Brain pericyte (primary cell): Measurements from ENCODE around the gene PRKG1.
"Not testable (repeated sequence)": the region's sequence is repeated elsewhere in the genome, so short reads cannot be mapped to it uniquely, and the experiment has no call there.

Experiments used
- DNase-seq: peaks from one replicate; pipeline ENCODE4 v3.0.0-alpha.2; 2012; ENCODE audit warnings: low read depth, low spot score

PRKG1 gene

DNA sequence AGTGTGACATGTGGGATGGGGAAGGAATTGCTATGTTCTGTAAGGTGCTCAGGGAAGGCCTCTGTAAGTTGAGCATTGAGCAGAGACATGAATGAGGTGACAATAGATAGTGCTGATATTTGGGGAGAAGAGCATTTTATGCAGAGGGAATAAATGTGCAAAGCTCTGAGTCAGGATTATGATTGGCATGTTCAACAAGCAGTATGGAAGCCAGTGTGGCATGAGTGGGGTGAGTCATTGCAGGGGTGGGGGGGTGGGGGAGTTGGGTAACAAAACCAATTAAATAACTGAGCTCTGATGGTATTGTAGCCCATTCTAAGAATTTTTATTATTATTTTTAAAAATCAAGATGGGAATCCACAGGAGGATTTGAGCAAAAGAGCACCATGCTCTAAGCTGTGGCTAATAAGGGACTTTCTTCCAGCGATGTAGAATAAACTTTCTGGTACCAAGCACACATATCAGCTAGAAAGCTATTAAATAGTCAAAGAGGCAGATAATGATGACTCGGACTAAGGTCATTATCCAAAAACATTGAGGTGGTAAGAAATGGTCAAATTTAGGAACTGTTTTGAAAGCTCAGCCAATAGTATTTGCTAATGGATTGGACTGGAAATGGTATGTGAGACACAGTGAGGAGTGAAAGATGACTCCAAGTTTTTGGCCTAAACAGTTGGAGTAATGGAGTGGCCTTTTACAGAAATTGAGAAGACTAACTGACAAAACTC lies 96.4 kb downstream of the PRKG1 start:
- no peak for DNase-seq

DNA sequence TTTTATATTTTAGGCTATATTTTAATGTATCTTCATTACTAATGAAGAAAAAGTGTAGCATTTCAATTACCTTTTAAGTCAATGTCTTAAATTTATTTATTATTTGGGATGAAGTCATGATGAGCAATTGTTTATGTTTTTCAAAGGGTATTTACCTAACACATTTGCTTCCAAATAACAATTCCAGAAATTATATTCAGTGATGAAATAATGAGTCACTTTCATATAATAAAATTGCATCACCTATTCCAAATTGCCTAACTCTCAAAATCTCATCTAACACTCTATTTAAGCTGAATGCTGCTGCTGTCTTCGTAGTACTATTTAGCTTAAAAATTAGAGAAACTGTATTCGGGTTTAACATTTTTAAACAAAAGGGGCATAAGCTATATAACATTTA lies 97.7 kb downstream of the PRKG1 start:
- DNase-seq = no peak

DNA sequence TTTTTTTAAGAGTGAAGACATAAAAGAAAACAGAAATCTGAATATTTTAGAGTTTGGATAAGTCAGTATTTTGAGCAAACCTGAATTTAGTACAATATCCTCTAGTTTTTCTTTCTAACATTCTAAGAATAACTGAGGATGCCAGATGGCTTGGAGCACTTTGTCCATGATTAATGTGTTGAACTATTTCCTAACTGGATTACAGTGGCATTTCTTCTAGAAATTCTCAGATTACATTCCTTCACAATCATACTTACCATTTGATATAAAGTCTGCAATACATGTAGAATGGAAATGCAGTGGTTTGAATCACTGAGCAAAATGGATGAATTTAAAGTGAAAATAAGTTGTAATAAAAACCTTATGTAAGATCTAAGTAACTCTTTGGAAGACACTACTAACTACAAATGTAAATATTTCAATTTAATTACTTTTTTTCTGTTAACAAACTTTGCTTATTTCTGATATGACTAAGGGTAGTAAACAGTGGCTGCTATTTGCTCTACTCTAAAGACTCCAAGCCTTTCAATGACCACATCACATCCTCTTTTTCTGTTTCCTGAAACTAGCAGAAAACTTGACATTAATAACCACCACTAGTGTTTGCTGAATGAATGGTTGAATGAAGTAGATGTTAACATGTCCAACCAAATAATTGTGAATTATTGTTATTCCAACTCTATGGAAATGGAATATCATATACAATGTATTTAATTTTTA lies 102.8 kb downstream of the PRKG1 start:
- no peak for DNase-seq

DNA sequence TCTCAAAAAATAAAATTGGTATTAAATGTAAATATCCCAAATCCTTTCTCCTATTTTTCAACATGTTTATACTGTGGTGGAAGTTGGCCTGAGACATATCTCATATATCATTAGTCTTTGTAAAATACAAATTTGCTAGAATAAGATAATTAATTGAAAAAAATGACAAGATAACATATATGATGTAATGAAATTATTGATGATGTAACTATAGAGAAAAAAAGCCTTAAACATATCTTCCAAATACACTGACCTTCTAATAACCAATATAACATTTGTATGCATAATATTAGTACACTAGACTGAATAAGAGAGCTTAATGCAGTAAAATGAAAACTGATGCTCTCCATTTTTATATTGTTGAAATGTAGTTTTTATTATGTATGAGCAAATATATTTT lies 104.3 kb downstream of the PRKG1 start:
- no peak for DNase-seq

GRCh38 chr10:51180141-51180540 lies 105.9 kb downstream of the PRKG1 start:
- DNase-seq = no peak

DNA sequence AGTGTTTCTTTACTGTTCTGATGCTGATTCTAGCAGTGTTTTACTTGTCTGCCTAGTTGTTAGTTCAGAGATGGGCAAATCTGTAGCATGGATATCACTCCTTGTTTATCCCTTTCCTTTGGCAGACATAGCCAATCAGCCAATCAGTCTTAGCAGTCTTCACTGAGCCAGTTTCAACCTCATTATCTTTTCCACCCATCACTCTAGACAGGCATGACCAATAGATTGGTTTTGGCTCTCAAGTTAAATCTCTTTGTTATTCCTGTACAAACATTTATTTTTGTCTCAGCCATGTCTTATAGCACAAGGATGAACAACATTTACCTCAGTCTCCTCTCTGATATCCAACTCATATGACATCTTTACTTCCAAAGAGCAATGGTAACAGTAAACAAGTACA lies 109.5 kb downstream of the PRKG1 start:
- no peak for DNase-seq

DNA sequence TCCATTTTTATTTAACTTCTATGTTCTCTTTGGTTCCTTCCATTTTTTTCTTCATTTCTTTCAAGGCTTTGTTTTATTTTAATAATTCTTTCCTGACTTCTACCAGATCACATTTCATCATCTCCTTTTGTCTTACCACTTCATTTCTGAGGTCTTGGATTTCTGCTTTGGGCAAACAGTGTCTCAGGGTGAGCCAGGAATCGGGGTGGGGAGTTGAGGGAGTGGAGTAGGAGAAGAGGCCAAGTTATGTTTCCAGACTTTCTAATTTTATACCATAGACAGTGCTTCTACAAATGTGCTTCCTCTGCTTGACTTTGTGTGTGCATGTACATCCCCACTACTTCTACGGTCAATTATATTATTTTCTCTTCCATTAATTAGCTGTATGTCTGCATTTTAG lies 112.1 kb downstream of the PRKG1 start:
- no peak for DNase-seq

DNA sequence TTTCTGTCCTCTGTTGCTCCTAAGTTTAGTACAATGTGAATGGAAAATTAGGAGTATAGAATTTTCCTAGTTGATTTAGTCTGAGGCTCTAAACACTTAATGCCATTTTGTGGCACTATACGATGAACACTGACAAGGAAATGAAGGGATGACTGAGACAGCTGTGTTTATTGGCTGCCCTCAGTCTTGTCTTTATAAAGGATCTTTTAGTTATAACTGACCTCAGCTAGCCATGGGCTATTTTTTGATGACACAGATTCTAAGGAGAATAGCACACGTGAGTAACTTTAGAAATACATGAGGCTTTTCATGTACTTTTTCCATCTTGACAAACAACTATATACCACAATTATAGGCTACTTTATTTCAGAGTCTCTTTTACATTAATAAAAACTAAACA lies 113.7 kb downstream of the PRKG1 start:
- no peak for DNase-seq

DNA sequence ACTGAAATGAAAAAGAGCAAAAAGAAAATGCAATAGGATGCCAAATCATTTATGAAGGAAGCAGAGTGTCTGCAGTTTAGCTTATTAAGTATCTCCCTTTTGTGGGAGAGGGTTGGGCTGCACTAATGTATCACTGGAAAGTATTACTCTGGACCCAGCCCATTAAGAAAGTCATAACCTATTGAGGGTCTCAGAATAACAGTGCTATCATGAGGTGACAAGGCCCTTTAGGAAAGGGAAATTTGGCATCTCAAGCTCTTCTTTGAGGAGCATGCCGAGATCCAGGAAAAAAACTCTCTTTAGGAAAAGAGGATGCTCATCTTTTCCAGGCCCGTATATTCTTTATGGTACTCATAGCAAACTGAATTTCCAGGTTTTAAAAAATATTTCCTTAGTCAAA lies 114.6 kb downstream of the PRKG1 start:
- no peak for DNase-seq

- no peak for DNase-seq
Measured at GRCh38 chr10:51196508-51197175, 122.4 kb downstream of the PRKG1 start.

GRCh38 chr10:51198170-51198569 lies 123.9 kb downstream of the PRKG1 start:
- no peak for DNase-seq

DNA sequence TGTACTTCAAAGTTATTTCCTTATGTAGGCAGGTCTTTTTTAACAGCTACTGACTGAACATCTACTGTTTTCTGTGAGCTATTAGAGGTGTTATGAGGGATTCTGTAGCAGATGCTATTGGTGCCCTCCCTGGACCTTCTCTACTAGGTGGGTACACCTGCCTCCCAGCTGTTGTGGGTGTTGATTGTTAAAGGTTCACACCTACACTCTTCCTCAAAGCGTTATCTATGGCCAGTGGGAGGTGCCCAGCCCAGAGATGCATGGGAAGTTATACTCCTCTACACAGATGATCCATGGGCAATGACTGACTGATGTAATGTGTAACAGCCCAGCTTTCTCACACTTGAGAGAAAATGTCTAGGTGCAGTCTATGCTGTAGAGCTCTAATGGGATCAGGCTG lies 127.7 kb downstream of the PRKG1 start:
- DNase-seq = no peak

- DNase-seq = no peak
Measured at GRCh38 chr10:51203359-51203758, 129.1 kb downstream of the PRKG1 start.

DNA sequence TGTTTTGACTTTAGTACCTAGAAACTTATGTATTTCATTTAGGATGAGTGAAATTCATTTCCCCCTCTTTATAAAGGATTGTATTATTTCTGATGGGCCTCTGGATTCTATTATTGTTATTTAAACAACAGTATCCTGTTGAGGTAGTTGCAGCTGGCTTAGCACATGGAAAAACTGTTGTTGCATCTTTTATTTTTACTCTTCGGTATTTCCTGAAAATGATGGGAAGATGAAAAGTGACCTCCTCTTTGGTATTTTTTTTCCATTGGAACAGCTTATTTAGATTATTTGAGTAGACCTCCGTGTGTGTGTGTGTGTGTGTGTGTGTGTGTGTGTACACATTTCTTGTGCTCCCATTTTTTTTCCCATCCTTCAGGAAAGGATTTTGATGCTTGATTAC lies 129.8 kb downstream of the PRKG1 start:
- DNase-seq = no peak

DNA sequence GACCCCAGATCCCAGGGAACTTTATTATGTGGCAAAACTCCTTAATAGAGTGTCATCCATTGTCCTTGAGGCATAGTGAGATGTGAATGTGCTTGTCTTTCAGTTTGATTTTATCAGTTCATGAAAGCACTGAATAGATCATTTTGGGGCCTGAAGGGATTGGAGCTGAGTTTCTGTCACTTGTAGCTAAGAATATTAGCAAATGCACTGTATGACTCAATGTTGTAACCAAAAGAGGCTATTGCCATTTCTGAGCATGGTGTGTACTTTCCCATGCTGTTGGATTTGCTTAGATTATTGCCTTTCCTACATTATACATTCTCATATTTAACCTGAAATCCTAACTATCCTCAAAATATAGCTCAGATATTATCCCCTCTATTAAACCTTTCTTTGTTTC lies 130.4 kb downstream of the PRKG1 start:
- no peak for DNase-seq

GRCh38 chr10:51206500-51206899 lies 132.2 kb downstream of the PRKG1 start:
- no peak for DNase-seq

DNA sequence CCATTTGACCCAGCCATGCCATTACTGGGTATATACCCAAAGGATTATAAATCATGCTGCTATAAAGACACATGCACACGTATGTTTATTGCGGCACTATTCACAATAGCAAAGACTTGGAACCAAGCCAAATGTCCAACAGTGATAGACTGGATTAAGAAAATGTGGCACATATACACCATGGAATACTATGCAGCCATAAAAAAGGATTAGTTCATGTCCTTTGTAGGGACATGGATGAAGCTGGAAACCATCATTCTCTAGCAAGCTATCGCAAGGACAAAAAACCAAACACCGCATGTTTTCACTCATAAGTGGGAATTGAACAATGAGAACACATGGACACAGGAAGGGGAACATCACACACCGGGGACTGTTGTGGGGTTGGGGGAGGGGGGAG lies 138.7 kb downstream of the PRKG1 start:
- not testable (repeated sequence) for DNase-seq

DNA sequence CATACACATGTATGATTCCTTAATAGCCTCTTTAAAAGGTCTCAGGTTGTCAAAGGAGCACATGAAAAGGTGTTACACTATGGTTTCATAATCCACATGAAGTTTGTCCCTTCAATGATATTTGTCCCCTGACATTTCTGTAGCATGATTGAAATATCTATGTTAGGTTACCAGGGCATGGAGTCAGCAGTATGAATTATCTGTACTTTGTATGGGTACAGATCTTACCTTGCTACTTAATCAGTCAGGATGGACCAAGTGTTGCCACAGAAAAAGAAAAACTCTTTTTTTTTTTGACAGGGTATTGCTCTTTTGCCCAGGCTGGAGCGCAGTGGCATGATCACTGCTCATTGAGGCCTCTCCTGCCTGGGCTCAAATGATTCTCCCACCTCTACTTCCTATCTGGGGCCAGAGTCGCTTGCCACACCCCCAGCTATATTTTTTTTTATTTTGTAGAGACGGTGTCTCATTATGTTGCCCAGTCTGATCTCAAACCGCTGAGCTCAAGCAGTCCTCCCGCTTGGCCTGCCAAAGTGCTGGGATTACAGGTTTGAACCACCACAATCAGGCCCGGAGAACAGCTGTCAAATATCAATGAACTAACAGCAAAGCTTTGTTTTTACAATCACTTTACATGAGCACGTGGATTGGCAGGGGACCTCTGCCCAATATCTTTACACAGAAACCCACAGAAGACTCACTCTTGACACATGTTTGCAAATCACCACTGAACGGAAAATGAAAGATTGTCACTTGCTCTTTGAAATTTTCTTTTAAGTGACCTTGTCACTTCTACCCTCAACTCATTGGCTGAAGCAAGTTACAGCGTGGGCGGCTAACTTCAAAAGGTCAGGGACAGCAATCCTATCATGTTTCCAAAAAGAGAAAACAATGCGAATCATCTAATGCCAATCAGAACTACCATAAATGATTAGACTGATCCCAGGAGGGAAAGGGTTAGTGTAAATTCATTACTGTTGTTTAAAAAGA lies 140.2 kb downstream of the PRKG1 start:
- DNase-seq = no peak

DNA sequence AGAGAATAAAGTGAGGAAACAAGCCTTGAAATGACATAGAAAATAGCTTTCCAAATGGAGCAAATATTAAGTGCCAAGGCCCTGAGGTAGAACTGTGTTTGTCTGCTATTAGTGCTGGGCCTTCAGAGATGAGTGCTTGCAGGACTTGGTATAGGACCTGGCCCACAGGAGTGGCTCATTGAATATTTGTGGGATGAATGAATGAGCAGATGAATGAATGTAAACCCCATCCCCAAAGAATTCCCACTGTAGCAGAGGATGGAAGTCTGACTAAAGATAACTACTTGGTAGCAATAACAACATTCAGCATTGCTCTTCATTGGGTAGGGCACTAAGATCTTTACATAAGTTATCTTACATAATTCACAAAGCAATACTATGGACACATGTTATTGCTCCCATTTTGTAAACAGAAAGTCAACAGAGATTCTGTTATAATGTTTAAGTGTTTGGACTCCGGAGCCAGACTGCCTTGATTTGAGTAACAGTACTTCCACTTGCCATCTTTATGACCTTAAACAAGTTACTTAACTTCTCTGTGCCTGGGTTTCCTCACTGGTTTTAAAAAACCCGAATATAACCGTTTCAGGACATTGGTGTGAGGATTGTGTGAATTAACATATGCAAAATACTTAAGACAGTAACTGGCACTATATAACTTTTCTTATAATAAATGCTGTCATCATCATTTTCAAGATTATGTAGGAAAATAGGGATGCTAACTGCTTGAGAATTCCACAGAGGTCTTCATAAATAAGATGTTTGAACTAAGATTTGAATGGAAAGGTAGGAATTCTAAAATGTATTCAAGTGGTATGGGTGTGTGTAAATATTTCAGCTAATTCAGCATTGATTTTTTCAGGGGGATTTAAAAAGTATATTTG lies 141.9 kb downstream of the PRKG1 start:
- no peak for DNase-seq

DNA sequence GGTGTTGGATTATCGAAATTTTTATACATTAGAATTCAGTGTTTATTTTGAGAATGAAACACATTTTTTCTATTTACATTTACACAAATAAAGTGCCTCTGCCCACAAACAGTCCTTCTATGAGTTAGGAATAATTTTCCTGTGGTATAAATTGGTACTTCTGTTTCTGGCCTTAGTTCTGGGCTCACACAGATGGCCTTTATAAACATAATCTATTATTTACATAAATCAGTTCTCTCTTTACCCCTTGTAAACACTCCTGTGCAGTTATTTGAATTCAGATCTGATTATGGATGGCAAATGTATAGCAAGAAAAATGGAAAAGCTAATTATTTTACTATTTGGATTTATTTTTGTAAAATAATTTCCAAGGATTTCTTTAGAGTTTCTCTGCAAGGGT lies 143.2 kb downstream of the PRKG1 start:
- no peak for DNase-seq
